H9 (cell line): ENCODE data around the gene NEIL1. TPM values are rescaled to one million over a fixed set of nuclear protein-coding genes. Genes with fewer than 3 reads are reported as not detected.

Source experiments
- DNase-seq: peaks from one replicate; pipeline ENCODE4 v3.0.0-alpha.2; 2017
- H2AFZ ChIP-seq: one replicate; pipeline ENCODE4 v1.6.1; 2013; ENCODE audit warnings: mild to moderate bottlenecking, low read length, control low read depth, moderate library complexity
- H2AK5ac ChIP-seq: 2 replicates; pipeline ENCODE4 v1.6.1; 2013; ENCODE audit warnings: low read length, control low read depth, mixed read lengths; ENCODE audit not compliant: insufficient read length
- H2BK120ac ChIP-seq: one replicate; pipeline ENCODE4 v1.6.1; 2013; ENCODE audit warnings: low read depth, mild to moderate bottlenecking, low read length, control low read depth, inconsistent platforms; ENCODE audit not compliant: poor library complexity, severe bottlenecking
- H2BK12ac ChIP-seq: 2 replicates; pipeline ENCODE4 v1.6.1; 2013; ENCODE audit warnings: low read length, control low read depth, mixed read lengths, low read depth; ENCODE audit not compliant: insufficient read length
- H2BK15ac ChIP-seq: 2 replicates; pipeline ENCODE4 v1.6.1; 2013; ENCODE audit warnings: low read depth, low read length, control low read depth
- H2BK20ac ChIP-seq: one replicate; pipeline ENCODE4 v1.6.1; 2013; ENCODE audit warnings: low read depth, mild to moderate bottlenecking, low read length, control low read depth, inconsistent platforms; ENCODE audit not compliant: poor library complexity, severe bottlenecking
- H2BK5ac ChIP-seq: 2 replicates; pipeline ENCODE4 v1.6.1; 2013; ENCODE audit warnings: low read length, control low read depth, mixed read lengths; ENCODE audit not compliant: insufficient read length
- H3K14ac ChIP-seq: 2 replicates; pipeline ENCODE4 v1.6.1; 2013; ENCODE audit warnings: low read length, control low read depth; ENCODE audit not compliant: insufficient read depth
- H3K18ac ChIP-seq: 2 replicates; pipeline ENCODE4 v1.6.1; 2013; ENCODE audit warnings: low read depth, mild to moderate bottlenecking, mixed read lengths, low read length, control low read depth; ENCODE audit not compliant: insufficient read length
- H3K23ac ChIP-seq: 2 replicates; pipeline ENCODE4 v1.6.1; 2013; ENCODE audit warnings: low read length, control low read depth, mixed read lengths, low read depth; ENCODE audit not compliant: insufficient read length
- H3K23me2 ChIP-seq: 2 replicates; pipeline ENCODE4 v1.6.1; 2013; ENCODE audit warnings: low read depth, mild to moderate bottlenecking, mixed read lengths, low read length, control low read depth; ENCODE audit not compliant: insufficient read length, poor library complexity, severe bottlenecking
- H3K27ac ChIP-seq: 2 replicates; pipeline ENCODE4 v1.5.1; 2013; ENCODE audit warnings: low read length, control low read depth, mixed read lengths, low read depth; ENCODE audit not compliant: insufficient read length
- H3K27me3 ChIP-seq: 2 replicates; pipeline ENCODE4 v1.6.1; 2013; ENCODE audit warnings: low read length, control low read depth, inconsistent platforms; ENCODE audit not compliant: insufficient read depth
- H3K4ac ChIP-seq: 2 replicates; pipeline ENCODE4 v1.6.1; 2013; ENCODE audit warnings: low read depth, mild to moderate bottlenecking, control low read depth, inconsistent platforms, low read length, moderate library complexity
- H3K4me1 ChIP-seq: 2 replicates; pipeline ENCODE4 v1.6.1; 2013; ENCODE audit warnings: low read length, control low read depth, inconsistent platforms; ENCODE audit not compliant: insufficient read depth
- H3K4me2 ChIP-seq: 2 replicates; pipeline ENCODE4 v1.6.1; 2013; ENCODE audit warnings: low read length, control low read depth, mixed read lengths; ENCODE audit not compliant: insufficient read length, insufficient read depth
- H3K56ac ChIP-seq: 2 replicates; pipeline ENCODE4 v1.6.1; 2013; ENCODE audit warnings: low read depth, mild to moderate bottlenecking, mixed read lengths, low read length, control low read depth; ENCODE audit not compliant: insufficient read length
- H3K79me1 ChIP-seq: 2 replicates; pipeline ENCODE4 v1.6.1; 2013; ENCODE audit warnings: low read depth, mild to moderate bottlenecking, moderate library complexity, low read length, control low read depth, inconsistent platforms; ENCODE audit not compliant: insufficient read depth, poor library complexity, severe bottlenecking
- H3K79me2 ChIP-seq: 2 replicates; pipeline ENCODE4 v1.6.1; 2013; ENCODE audit warnings: low read length, control low read depth, inconsistent platforms; ENCODE audit not compliant: insufficient read depth
- H3K9ac ChIP-seq: 2 replicates; pipeline ENCODE4 v1.6.1; 2013; ENCODE audit warnings: low read length, control low read depth, mixed read lengths; ENCODE audit not compliant: insufficient read length; ENCODE audit errors: extremely low read depth
- H3K9me3 ChIP-seq: one replicate; pipeline ENCODE4 v1.6.1; 2013; ENCODE audit warnings: low read depth, low read length, inconsistent platforms; ENCODE audit not compliant: control insufficient read depth
- H3T11ph ChIP-seq: one replicate; pipeline ENCODE4 v1.6.1; 2013; ENCODE audit warnings: mild to moderate bottlenecking, low read length, control low read depth, inconsistent platforms
- H4K20me1 ChIP-seq: one replicate; pipeline ENCODE4 v1.6.1; 2013; ENCODE audit not compliant: control insufficient read depth, insufficient read length, insufficient read depth
- H4K5ac ChIP-seq: 2 replicates; pipeline ENCODE4 v1.6.1; 2013; ENCODE audit warnings: low read depth, mild to moderate bottlenecking, mixed read lengths, low read length, control low read depth; ENCODE audit not compliant: insufficient read length
- H4K8ac ChIP-seq: replicated peaks from 2 replicates; pipeline ENCODE4 v1.6.1; 2013; ENCODE audit warnings: low read length, control low read depth, mixed read lengths, low read depth; ENCODE audit not compliant: insufficient read length
- H4K91ac ChIP-seq: 2 replicates; pipeline ENCODE4 v1.6.1; 2013; ENCODE audit warnings: low read depth, mild to moderate bottlenecking, moderate library complexity, mixed read lengths, low read length, control low read depth; ENCODE audit not compliant: insufficient read length
- H3K27ac Mint-ChIP-seq, 3 experiments: 2 replicates in 2 of 3; 3 replicates in 1 of 3; pipeline ENCODE4 v1.8.0; 2020 to 2021; ENCODE audit warnings: mixed read lengths in 3 of 3, mild to moderate bottlenecking in 1 of 3, moderate library complexity in 1 of 3
- H3K27me3 Mint-ChIP-seq: 2 replicates; pipeline ENCODE4 v1.8.0; 2021; ENCODE audit warnings: low read depth, mild to moderate bottlenecking, moderate library complexity, mixed read lengths
- H3K36me3 Mint-ChIP-seq, 3 experiments: 2 replicates in 2 of 3; 3 replicates in 1 of 3; pipeline ENCODE4 v1.8.0; 2020 to 2021; ENCODE audit warnings: low read depth in 3 of 3, mixed read lengths in 3 of 3; ENCODE audit not compliant: insufficient read depth in 1 of 3
- H3K4me1 Mint-ChIP-seq, 2 experiments: 2 replicates each; pipeline ENCODE4 v1.8.0; 2020; ENCODE audit warnings: mixed read lengths in 2 of 2
- H3K4me3 Mint-ChIP-seq, 2 experiments: 2 replicates in 1 of 2; 3 replicates in 1 of 2; pipeline ENCODE4 v1.8.0; 2020 to 2021; ENCODE audit warnings: mild to moderate bottlenecking in 2 of 2, mixed read lengths in 2 of 2, moderate library complexity in 1 of 2
- H3K9me3 Mint-ChIP-seq, 2 experiments: 2 replicates in 1 of 2; 3 replicates in 1 of 2; pipeline ENCODE4 v1.8.0; 2020; ENCODE audit warnings: mild to moderate bottlenecking in 2 of 2, mixed read lengths in 2 of 2, moderate library complexity in 1 of 2
- WGBS: extraction: QIAGEN DNeasy Blood & Tissue Kit; methylation state at CpG from one replicate; pipeline ENCODE4 v1.1.7; 2013; ENCODE audit warnings: missing lambda C conversion rate, low lambda C conversion rate, mixed read lengths; ENCODE audit not compliant: insufficient read length; ENCODE audit errors: extremely low coverage; 5-methylcytosine and 5-hydroxymethylcytosine counted together
- total RNA-seq: library from RNA; stranded (reverse); gene quantifications from 2 replicates; pipeline ENCODE4 v1.2.1, GENCODE V29; 2021
- TF ChIP-seq, protein P1 (sequence below): fragments of 200-600 bp; sonication (generic); conservative IDR thresholded peaks from 3 replicates; pipeline ENCODE4 v1.8.0; 2021; ENCODE audit warnings: antibody characterized with exemption, mild to moderate bottlenecking

NEIL1 gene
- total RNA-seq, 1 experiment from 2014 or later: 16.5 TPM

DNA sequence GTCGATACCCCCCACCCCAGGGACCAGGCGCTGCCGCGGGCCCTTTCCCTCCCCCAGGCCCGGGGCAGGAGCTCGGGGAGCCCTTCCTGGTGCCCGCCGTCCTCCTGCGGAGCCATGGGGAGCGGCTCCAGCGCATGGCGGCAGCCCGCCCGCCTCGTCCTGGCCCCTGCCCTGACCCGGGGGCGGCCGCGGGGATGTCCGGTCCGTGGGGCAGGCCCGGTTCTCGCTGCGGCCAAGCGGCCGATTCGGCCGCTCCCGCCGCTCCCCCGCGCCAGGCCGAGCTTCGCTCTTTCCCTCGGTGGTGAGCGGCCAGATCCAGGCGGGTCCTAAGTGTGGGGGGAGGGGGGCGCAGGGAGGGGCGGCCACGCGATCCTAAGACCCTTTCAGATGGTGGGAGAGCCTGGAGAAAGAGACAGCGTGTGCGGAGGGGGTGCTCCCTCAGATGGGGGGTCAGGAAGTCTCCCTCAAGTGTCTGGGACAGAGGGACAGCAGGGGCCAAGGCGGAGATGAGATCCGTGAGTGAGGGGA is 1.3 kb downstream of the NEIL1 start:
- H2BK5ac ChIP-seq: no peak overlapping the region
- H2BK12ac ChIP-seq: no peak overlapping the region
- H3T11ph ChIP-seq: no peak overlapping the region
- Mint-ChIP-seq H3K27ac (peak overlapping the region in 1 of 3 experiments; percentile 72; a peak in 2 of 7 replicates), H3K4me1 (peaks cover 10 to 11% of the 10 kb centered on the region in 2 experiments), H3K27me3 (peaks cover 28% of the 10 kb centered on the region), H3K36me3 (peaks cover 4 to 8% (median 5%) of the 10 kb centered on the region in 3 experiments; a peak in 5 of 7 replicates), H3K4me3 (peak overlapping the region; percentile 80 to 93), H3K9me3 (no peaks in the 10 kb centered on the region)
- H3K4ac ChIP-seq: no peak overlapping the region
- H4K5ac ChIP-seq: no peak overlapping the region
- no peaks in the 10 kb centered on the region for H3K4me1 ChIP-seq
- no peak overlapping the region for H3K27ac ChIP-seq
- no peaks in the 10 kb centered on the region; the same call in 1 of the 2 replicates for H3K27me3 ChIP-seq
- no peak overlapping the region for H2BK120ac ChIP-seq
- no peak overlapping the region for H2AFZ ChIP-seq
- no peaks in the 10 kb centered on the region for H3K79me1 ChIP-seq
- WGBS: no CpG with 5 or more reads among the region's 45 CpGs
- no peaks in the 10 kb centered on the region for H3K79me2 ChIP-seq
- no peak overlapping the region; the same call in 1 of the 2 replicates for H3K14ac ChIP-seq
- no peak overlapping the region for H2BK20ac ChIP-seq
- no peak overlapping the region for H4K91ac ChIP-seq
- H3K23me2 ChIP-seq: peaks cover 13% of the 10 kb centered on the region
- H3K23ac ChIP-seq: no peak overlapping the region
- H2BK15ac ChIP-seq: no peak overlapping the region
- H2AK5ac ChIP-seq: no peak overlapping the region
- H3K56ac ChIP-seq: no peak overlapping the region
- no peak overlapping the region for H3K18ac ChIP-seq
- H3K9me3 ChIP-seq: no peaks in the 10 kb centered on the region
- no peaks in the 10 kb centered on the region for H4K20me1 ChIP-seq
- TF ChIP-seq, protein P1, sequence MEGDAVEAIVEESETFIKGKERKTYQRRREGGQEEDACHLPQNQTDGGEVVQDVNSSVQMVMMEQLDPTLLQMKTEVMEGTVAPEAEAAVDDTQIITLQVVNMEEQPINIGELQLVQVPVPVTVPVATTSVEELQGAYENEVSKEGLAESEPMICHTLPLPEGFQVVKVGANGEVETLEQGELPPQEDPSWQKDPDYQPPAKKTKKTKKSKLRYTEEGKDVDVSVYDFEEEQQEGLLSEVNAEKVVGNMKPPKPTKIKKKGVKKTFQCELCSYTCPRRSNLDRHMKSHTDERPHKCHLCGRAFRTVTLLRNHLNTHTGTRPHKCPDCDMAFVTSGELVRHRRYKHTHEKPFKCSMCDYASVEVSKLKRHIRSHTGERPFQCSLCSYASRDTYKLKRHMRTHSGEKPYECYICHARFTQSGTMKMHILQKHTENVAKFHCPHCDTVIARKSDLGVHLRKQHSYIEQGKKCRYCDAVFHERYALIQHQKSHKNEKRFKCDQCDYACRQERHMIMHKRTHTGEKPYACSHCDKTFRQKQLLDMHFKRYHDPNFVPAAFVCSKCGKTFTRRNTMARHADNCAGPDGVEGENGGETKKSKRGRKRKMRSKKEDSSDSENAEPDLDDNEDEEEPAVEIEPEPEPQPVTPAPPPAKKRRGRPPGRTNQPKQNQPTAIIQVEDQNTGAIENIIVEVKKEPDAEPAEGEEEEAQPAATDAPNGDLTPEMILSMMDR: no peak
- no peak overlapping the region for H4K8ac ChIP-seq
- H3K4me2 ChIP-seq: peak overlapping the region; percentile 90
- DNase-seq: no peak
- H3K9ac ChIP-seq: peak overlapping the region; percentile 40
